Stimulated activated CD4-positive, alpha-beta T cell treated with anti-CD3 and anti-CD28 coated beads, Interleukin-4, amount 100 ng/mL, for 24 hours (primary cell): ENCODE measurements around the gene NDUFA9.
A peak's percentile ranks its signal among the peaks of the same experiment; 100 is the strongest.

Source experiments
- DNase-seq: peaks from one replicate; pipeline ENCODE4 v3.0.0-alpha.2; 2020

NDUFA9 gene

DNA sequence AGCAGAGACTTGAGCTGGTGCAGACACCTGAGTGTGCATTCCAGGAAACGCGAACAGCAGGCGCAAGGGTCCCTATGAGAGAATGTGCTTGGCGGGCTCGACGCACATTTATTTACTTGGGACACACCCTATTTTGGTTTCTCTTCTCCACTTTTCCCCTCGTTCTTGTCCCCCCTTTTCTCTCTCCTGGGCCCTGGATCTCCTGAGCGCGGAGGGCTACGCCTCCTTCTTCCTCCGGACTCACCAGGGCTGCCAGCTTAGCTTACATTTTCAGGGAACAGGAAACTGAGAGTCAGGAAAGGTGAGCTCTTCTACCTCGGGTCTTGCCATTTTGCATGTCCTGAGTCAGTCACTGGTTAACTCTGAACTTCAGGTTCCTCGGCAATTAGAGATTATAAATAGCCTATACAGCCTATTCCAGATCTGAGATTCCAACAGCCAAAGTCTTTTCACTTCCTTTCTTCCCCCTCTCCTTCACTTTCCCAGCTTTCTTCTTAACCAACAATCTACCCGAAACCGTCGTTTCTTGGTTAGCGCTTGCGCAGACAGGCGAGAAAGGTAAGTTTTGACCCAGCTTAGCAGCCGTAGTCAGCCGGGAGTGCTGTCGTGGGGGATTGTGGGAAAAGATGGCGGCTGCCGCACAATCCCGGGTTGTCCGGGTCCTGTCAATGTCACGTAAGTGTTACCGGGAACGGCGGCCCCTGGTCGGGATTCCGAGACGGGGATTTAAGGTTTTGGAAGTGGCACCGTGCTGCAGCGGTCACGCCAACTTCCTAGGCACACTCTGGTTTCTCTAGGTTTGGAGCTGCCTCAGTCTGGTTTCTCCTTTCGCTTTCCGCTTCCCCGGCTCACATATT is at the start of gene NDUFA9, which contains the start of gene AKAP3:
Gene NDUFA9, plus strand, starts transcription at position 614 of the 857 bp plus-strand sequence. Its CDS starts 13 bp downstream, at position 627.
Gene AKAP3, minus strand, starts transcription at position 551 of the 857 bp plus-strand sequence. CDS start 10,855 bp downstream, outside the sequence.
- peak; percentile 83 for DNase-seq

DNA sequence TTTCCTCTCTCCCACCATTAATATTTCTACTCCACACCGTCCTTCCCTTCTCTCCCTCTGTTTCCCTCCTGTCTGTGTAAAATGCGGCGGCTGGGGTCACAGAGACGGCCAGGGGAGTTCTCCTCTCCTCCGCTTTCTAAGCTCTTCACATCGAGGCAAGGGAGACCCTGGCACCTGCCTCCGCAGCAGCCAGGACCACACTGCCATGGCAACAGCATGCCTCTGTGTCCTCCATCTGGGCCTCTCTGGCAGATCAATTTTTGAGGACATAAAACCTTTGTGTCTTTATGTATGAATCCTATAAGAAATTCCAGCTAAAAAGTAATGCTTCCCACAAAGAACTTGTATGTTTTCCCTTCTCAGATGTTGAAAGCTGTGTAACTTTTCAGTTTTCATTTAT is 45.5 kb upstream of the NDUFA9 start:
- DNase-seq, result no peak

DNA sequence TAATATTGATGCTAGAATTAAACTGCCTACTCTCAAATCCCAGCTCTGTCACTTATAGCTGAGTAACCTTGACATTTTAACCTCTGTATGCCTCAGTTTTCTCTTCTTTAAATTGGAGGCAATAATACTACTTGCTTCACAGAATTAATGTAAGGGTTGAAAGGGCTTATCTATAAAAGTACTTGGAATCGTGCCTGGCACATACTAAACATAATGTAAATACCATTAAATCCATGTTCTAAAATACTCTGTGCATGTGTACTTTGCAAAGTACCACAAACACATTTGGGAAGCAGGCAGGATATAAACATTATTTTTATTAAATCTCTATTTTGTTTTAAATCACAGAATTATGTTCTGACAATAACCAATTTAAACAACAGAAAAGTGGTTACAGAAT is 45.0 kb upstream of the NDUFA9 start:
- no peak for DNase-seq

DNA sequence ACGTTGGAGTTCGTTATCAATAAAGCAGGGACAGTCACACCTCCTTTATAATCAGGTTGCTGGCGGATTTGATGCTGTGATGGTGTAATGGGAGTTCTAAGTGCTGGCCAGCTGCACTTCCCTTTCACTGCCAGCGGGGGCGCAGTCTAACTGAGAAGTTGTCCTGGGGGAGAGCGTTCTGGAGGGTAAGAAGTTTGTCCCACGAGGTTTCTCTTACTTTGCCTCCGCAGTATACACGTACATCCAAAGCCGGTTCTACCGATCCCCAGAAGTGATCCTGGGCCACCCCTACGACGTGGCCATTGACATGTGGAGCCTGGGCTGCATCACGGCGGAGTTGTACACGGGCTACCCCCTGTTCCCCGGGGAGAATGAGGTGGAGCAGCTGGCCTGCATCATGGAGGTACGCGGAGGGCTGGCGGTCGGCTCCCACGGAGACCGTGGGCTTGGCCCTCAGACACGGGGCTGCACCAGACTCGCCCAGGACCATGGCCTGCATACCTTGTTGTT is 44.2 kb upstream of the NDUFA9 start:
- DNase-seq, result peak; percentile 84

DNA sequence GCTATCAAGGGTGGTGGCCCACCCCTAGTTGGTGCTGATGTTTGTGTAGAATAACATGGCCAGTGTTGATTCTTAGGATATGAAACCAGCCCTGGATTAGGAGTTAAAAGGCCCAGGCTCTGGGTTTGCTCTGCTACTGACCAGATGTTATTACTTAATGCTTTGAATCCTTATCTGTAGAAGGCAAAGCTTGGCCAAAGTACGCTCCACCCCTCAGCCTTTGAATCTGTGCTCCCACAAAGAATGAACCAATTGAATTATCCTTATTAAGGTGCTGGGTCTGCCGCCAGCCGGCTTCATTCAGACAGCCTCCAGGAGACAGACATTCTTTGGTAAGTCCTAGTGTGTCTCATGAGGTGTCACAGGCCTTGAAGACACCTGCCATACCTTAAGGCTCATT is 41.9 kb upstream of the NDUFA9 start:
- DNase-seq, result no peak

DNA sequence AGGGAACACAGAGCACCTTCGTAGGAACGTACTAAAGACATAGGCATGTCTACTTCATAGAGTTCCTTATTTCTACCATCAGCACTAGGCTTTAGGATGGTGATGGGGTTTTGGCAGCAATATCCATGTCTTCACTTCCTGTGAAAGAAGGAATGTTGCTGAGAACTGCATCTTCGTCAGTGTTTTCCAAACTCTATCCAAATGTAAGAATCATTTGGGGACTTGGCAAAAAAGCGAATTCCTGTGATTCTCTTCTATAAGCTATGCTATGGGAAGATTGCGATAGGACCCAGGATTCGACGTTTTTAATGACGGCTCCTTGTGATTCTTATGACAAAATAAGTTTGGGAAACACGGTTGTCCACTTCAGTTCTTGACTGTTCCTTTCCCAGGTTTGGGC is 39.8 kb upstream of the NDUFA9 start:
- DNase-seq, result no peak

DNA sequence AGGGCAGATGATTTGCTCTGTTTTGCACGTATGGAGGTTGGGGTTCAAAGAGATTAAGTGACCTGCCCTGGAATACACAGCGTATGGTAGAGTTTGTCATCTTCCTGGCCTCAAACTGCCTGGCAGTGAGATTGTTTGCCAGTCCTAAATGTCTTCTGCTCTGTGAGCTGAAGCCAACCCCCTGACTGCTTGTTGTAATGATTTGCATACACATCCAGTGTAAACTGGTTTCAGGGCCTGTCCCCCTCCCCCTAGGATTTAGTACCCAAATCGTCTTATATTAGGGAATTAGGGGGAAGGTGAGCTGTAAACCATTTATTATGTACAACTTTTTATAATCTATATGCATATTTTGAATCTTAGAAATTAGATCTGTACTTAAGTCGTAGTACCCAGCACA is 38.4 kb upstream of the NDUFA9 start:
- DNase-seq, result no peak

DNA sequence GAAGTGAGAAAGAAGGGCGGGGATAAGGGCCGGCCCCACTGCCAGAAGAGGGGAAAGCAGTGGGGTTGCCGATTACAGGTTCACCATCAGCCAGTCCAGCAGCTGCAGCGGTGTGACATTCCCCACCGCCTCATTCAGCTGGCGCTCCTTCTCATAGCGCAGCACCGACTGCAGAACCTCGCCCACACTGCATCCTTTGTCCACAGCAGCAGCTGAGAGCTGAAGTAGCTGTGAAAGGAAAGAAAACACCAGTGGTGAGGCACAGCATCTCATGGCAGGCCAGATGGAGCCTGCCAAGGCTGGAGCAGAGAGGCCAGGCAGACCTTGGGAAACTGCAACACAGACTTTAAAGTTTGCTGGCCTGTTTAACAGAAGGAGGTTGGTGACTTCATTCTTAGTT is 33.2 kb upstream of the NDUFA9 start:
- DNase-seq, result no peak

DNA sequence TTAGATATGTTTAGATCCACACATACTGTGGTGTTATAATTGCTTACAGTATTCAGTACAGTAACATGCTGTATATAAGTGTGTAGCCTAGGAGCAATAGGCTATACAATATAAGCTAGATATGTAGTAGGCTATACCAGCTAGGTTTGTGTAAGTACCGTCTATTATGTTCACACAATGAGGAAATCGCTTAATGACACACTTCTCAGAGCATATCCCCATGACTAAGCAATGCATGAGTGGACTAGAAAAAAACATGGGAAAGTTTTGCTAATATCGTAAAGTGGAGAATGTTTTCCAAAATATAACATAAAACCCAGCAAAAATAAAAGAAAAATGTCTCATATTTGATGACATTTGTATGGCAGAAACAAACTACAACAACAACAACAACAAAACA is 27.4 kb upstream of the NDUFA9 start:
- no peak for DNase-seq

DNA sequence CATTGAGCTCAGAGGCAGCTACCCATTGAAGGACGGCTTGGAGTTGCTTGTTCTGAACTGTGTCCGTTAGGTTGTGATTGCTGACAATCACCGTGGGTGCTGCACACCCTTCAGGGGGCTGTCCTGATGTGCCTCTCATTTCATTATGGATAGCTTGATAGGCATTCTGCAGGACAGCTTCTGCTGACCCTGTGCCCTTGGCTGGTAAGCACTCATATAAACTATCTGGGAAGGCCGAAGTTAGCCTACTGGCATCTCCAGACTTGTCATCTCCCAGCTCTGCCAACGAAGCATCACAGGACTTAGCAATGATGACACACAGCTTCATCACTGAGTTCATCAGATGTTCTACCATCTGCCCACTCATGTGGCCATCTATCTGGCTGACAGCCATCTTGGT is 22.4 kb upstream of the NDUFA9 start:
- DNase-seq, result no peak

DNA sequence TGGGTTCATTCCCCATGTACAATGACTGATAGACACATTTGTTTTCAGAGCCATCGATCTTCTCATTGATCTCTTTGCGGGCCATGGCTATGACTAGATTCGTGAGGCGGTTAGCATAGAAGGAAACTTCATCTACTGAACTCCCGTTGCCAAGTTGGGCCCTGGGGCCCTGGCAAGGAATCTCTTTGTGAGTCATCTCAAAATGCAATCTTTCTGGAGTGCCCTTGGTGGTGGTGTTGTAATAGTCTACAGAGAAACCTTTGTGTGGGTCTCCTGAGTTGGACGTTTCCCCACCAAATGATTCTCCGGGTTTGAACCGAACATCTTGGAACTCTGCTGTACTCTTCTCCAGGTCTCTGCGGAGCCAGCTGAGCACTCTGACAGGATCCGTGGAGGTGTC is 20.5 kb upstream of the NDUFA9 start:
- no peak for DNase-seq

DNA sequence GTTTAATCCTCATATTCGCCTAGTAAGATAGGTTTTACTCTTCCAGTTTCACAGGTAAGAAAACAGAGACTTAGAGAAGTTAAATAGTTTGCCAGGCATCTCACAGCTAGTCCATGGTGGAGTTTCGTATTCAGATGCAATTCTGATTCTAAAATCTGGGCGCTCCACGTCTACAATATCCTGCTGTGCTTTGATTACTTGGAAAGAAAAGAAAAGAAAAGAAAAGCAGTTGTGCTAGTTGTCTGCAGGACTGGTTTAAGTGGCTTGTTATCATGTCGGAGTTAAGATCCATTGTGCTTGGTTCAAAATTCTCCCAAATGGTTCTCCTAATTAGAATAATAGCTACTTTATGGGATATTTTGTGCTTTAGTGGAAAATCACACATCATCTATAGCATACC is 18.7 kb upstream of the NDUFA9 start:
- DNase-seq, result no peak

DNA sequence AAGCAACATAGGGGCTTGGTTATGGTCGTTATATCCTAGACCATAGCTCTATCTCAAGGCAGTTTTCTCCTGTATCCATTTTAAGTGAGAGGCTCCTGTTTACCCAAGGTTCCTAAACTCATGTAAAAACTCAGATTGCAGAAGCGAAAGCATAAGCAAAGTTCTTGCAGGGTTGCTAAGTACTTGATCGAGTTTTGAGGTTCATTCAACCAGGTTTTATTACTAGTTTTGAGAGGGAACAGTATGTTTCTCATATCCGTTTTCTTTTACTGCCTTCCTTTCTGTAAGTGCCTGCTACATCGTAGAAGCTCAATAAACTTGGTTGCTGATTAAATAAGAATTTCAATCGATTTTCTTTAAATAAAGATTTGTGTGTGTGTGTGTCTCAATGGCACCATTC is 5.2 kb upstream of the NDUFA9 start:
- no peak for DNase-seq

DNA sequence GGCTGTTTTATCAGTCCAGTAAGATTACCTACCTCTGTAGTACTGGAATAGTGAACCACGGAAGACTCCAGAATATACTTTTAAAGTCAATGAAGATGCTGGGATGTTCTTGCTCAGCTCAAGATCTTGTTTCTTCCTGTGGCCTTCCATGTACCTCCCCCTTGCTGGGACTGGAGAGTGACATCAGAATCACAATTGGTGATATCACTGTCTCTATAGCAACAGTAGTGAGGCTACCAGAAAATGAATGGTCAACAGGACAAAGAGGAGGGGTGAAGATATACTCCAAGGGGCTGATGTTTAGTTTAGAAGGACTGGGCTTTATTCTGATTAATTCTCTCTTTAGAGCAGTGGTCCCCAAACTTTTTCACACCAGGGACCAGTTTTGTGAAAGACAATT is 3.9 kb upstream of the NDUFA9 start:
- DNase-seq, result no peak

DNA sequence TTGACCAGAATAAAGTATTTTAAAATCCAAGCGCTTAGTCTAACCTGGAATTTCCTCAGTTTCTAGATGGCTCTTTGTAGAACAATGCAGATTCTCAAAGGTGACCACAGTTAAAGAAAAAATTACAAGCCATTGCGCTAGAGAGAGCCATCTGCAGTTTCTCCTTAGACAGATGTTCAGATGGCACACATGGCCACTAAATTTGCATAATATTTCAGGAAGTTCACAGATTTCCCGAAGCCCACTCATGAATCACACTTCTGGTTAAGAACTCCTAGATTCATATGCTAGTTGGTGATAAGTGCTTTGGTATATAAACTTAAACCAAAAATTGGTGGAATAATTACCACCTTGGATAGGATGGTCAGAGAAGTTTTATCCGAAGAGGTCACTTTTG is 812 bp upstream of the NDUFA9 start:
- DNase-seq, result no peak

DNA sequence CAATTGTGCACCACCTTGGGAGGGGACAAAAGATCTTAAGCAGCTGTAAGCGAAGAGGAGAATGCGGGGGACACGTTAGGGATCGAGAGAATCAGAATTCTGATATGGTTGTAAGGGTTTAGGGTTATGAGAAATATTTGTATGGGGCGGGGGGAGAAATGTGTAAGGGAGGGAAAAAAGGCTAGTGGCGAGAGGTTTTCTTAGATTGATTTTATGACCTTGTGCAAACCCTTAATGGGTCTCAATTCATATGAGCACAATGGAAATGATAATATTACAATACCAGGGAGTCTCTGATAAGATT is 396 bp downstream of the NDUFA9 start:
- no peak for DNase-seq

DNA sequence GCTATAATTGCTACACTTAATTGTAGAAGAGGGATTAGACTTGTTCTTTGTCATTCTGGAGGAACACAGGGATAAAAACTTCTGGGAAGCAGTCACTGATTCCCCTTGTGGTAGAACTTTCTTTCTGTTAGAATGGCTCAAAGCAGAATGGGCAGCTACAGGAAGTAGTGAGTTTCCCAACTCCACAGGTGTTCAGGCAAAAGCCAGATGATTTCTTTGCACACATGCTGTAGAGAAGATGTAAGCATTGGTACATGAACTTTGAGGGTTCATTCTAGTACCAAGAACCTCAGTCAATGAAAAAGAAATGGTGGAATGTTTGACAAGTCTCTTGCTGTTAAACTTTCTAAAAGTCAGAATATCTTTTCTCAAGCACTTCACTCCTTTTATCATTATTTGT is 4.3 kb downstream of the NDUFA9 start:
- no peak for DNase-seq

DNA sequence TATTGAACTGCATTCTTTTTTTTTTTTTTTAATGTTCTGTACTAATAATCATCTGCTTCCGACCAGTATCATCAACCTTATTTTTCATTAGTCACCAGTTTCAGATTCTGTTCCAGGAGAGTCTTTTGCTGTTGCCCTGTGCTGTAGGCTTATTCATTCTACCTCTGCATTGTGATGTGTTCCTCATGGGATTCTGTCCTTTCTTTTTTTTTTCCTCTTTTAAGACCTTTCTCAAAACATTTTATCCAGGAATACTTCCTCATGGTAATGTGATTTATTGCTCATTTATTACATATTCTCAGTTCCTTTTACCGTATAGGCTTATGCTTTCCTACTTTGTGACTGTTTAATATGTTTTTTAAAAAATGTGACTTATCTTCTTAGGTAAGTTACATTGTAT is 4.8 kb downstream of the NDUFA9 start:
- no peak for DNase-seq

DNA sequence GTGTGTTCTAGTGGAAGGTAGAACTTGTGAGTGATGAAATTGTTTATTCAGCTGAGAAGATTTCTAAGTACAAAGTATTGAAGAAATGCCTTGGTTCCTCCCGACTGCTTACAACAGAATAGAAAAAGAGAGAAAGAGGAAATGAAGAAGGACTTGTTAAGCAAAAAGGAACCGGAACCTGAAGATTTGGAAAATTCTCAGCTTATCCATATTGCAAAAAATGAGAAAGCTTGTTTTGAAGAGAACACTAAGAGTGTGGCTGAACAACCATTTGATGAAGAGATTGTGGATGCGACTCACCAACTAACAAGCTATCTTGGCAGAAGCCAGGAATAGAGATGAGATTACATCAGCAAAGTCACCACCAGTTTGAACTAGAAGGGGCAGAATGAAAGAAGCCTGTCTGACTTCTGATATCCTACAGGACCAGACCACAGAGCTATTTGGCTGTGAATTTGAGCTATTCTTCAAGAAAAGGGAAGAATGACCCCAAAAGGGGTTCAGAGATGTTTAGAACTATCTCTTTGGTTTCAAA is 15.1 kb downstream of the NDUFA9 start:
- no peak for DNase-seq

DNA sequence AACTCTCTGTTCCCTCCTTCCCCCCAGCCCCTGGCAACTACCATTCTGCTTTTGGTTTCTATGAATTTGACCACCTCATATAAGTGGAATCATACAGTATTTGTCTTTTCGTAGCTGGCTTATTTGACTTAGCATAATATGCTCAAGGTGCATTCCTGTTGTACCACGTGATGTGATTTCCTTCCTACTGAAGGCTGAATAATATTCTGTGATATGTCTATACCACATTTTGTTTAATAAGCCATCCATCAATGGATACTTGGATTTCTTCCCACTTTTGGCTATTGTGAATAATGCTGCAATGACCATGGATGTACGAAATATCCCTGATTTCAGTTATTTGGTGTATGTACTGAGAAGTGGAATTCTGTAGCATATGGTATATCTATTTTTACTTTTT is 16.3 kb downstream of the NDUFA9 start:
- no peak for DNase-seq

DNA sequence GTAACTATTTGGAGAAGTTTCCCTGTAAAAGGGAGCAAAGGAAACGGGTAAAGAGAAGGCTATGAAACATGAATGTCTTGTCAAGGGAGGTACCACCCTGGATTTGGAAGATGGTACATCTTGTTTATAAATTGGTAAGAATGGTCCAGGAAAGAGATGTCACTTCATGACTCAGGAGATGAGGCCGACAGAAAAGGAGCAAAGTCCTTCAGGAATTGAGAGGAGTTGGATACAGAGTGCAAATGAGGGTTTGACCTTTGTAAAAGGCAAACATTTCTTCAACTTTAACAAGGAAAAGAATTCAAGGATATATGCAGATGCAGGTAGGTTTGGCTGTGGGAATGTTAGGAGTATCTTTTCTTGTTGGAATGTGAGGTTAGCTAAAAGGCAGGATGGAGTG is 30.8 kb downstream of the NDUFA9 start:
- no peak for DNase-seq

DNA sequence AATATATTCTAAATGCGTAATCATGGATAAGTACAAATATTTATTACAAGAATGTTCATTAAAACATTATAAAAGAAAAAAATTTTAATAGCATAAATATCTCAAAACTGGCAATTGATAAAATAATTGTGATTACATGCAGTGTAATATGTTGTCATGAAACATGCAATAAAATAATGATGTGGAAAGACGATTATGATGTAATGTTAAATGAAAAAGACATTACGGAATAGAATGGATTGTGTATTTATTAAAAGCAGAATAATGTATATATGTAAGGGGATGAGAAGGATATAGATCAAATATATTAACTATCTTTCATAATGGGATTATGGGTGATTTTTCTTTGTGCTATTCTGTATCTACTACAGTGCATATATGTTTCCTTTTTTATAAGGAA is 32.8 kb downstream of the NDUFA9 start:
- no peak for DNase-seq

DNA sequence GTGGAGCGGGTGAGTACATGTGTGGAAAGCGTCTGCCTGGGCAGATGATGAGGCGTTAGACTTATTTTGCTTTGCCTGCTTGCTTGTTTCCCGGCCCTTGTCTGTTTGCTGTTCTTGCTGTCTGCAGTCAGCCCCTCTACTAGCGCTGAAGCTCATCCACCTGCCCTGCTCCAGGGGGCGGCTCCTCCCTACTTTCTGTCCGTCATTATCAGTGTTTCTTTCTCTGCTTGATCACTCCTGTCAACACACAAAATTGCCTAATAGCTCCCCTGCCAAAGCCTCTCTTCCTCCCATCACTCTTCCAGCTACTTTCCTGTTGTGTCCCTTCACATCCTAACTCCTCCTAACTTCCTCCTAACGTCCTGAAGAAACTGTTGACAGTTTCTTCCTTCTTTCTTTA is 36.4 kb downstream of the NDUFA9 start:
- no peak for DNase-seq

DNA sequence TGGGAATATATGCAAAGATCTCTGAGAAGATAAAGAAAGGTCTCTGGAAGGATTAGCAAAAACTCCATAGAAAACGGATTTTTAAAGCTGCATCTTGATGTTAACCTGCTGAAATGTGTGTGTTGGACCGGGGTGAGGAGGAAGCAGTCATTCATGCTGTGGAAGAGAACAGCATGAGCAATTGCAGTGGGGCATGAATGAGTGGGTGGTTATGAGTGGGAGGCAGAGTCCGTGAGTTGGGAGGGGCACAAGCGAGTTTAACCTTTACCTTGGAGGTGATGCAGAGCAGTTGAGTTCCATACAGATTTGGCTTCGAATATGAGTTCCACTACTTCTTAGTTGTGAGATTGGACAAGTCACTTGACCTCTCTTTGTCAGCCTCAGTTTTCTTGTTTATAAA is 41.8 kb downstream of the NDUFA9 start:
- DNase-seq, result no peak
